HepG2 (cell line): ENCODE data around the gene NFATC4.
"Not testable (repeated sequence)": the region's sequence is repeated elsewhere in the genome, so short reads cannot be mapped to it uniquely, and the experiment has no call there.

Experiments
- ELF1 ChIP-seq: sonication (generic); formaldehyde crosslinking; IDR thresholded peaks from 2 replicates; pipeline ENCODE4 v1.4.0; 2020; ENCODE audit warnings: missing genetic modification reagents
- MED1 ChIP-seq: sonication (generic); formaldehyde crosslinking; IDR thresholded peaks from 2 replicates; pipeline ENCODE4 v1.4.0; 2020; ENCODE audit warnings: missing genetic modification reagents
- ZBTB14 ChIP-seq: sonication (generic); formaldehyde crosslinking; IDR thresholded peaks from 2 replicates; pipeline ENCODE4 v1.4.0; 2020; ENCODE audit warnings: missing genetic modification reagents
- ZSCAN31 ChIP-seq: sonication (generic); formaldehyde crosslinking; IDR thresholded peaks from 2 replicates; pipeline ENCODE4 v1.5.0; 2020; ENCODE audit warnings: low read depth, mild to moderate bottlenecking, missing genetic modification reagents

GRCh38 chr14:24387579-24387978, 19.6 kb downstream of the NFATC4 start:
- not testable (repeated sequence) for TF ChIP-seq ZSCAN31 (CRISPR knock-in tag); MED1; ELF1 (CRISPR knock-in tag); ZBTB14 (CRISPR knock-in tag)
